Sigmoid colon (tissue), 7 donors: ENCODE data around the gene TTC5. TPM values are rescaled to one million over a fixed set of nuclear protein-coding genes. Genes with fewer than 3 reads are reported as not detected.
A peak's percentile ranks its signal among the peaks of the same experiment; 100 is the strongest.

Experiments used
- DNase-seq: peaks from one replicate; pipeline ENCODE4 v3.0.0-alpha.2; 2019
- H3K27ac ChIP-seq, 4 donors: fragments of 200-600 bp; sonication (generic); one replicate each; pipeline ENCODE4 v1.5.1; 2016 to 2019; ENCODE audit warnings: mild to moderate bottlenecking in 1 of 4
- H3K27me3 ChIP-seq, 3 donors: fragments of 200-600 bp; sonication (generic); one replicate each; pipeline ENCODE4 v1.5.1; 2019; ENCODE audit warnings: mild to moderate bottlenecking in 1 of 3
- H3K36me3 ChIP-seq, 4 donors: fragments of 200-600 bp; sonication (generic); one replicate each; pipeline ENCODE4 v1.5.1; 2016 to 2019
- H3K4me1 ChIP-seq, 4 donors: fragments of 200-600 bp; sonication (generic); one replicate each; pipeline ENCODE4 v1.5.1; 2017 to 2019
- H3K4me3 ChIP-seq, 4 donors: fragments of 200-600 bp; sonication (generic); one replicate each; pipeline ENCODE4 v1.5.1; 2017 to 2019; ENCODE audit warnings: mild to moderate bottlenecking in 2 of 4, moderate library complexity in 1 of 4
- H3K9me3 ChIP-seq, 4 donors: fragments of 200-600 bp in 3 of 4; sonication (generic) in 3 of 4; one replicate each; pipeline versions ENCODE4 v1.5.1 to v1.6.1; 2013 to 2019
- EP300 ChIP-seq, 4 donors: sonication (generic); formaldehyde crosslinking; IDR thresholded peaks; one replicate each; pipeline ENCODE4 v1.6.1; 2017; ENCODE audit warnings: antibody characterized with exemption in 4 of 4
- POLR2A ChIP-seq, 2 donors: fragments of 450-650 bp; IDR thresholded peaks; one replicate each; pipeline ENCODE4 v1.6.1; 2016; ENCODE audit warnings: antibody characterized with exemption in 2 of 2, mild to moderate bottlenecking in 2 of 2, moderate library complexity in 2 of 2
- POLR2AphosphoS5 ChIP-seq, 4 donors: sonication (generic); formaldehyde crosslinking; IDR thresholded peaks; one replicate each; pipeline ENCODE4 v1.6.1; 2017; ENCODE audit warnings: antibody characterized with exemption in 4 of 4
- WGBS, 2 donors: extraction: QIAGEN DNeasy Blood & Tissue Kit; methylation state at CpG; one replicate each; pipeline ENCODE4 v1.1.7; 2013; 5-methylcytosine and 5-hydroxymethylcytosine counted together
- intact Hi-C: fragments of 100-400 bp; cut with DNase I; formaldehyde crosslinking; loops from one replicate; pipeline ENCODE4 v1.15.1; 2023
- polyA plus RNA-seq, 3 donors: library from polyadenylated mRNA; stranded (reverse); fragments of 200-250 nt; gene quantifications; one replicate each; pipeline ENCODE4 v1.2.3, GENCODE V29; 2013
- total RNA-seq, 4 donors: library from RNA; depleted of rRNA; stranded (reverse); fragments of >200 nt; gene quantifications; one replicate each; pipeline ENCODE4 v1.1.0, GENCODE V29; 2016
- TF ChIP-seq, protein P1 (sequence below), 4 experiments: fragments of 450-650 bp in 3 of 4; fragments of 200-600 bp in 1 of 4; IDR thresholded peaks; one replicate each; pipeline ENCODE4 v1.5.1; 2016 to 2019; ENCODE audit warnings: antibody characterized with exemption in 4 of 4, mild to moderate bottlenecking in 3 of 4, moderate library complexity in 2 of 4
- donor health status: healthy with polysubstance abuse.
- donor health status: Bipolar disorder and iron deficiency.
- donor health status: healthy.

Gene TTC5
- total and polyA plus RNA-seq, 7 donors = 3.6 to 16.3 (median 6.8) TPM

DNA sequence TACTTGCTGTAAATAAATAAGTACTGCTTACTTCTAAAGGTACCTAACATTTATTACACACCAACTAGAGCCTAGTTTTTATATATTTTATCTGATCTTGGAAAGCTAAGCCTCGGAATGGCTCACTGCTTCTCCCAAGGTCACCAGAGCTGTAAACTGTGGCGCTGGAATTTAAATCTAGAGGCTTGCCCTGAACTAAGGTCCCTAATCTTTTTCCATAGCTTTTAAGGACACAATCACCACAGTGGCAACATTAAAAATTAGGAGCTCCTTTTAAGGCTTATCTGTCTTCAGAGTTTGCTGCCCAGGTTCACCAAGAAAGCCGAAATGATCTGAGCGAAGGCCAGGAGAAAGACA is 26.7 kb upstream of the TTC5 start:
- 4 to 17% methylated on average over 4 of the region's 4 CpGs for WGBS, 2 donors
- Histone ChIP-seq H3K36me3 (peaks cover 0 to 11% (median 0%) of the 10 kb centered on the region in 4 donors), H3K9me3 (no peaks in the 10 kb centered on the region), H3K27me3 (no peaks in the 10 kb centered on the region), H3K4me3 (peak overlapping the region; percentile 56 to 59 (median 56)), H3K27ac (peak overlapping the region; percentile 86 to 91 (median 90)), H3K4me1 (peaks cover 0 to 34% (median 18%) of the 10 kb centered on the region in 4 donors)
- DNase-seq = no peak
- intact Hi-C loops = loop anchor here (10.0 kb wide), 1 partner anchor 762 kb away; the partner anchor contains the start of gene ZNF219
- no peak for TF ChIP-seq POLR2A (IDR thresholded peaks at IDR 0.05)
- no peak for TF ChIP-seq EP300 (IDR thresholded peaks at IDR 0.05)
- no peak for TF ChIP-seq POLR2AphosphoS5 (IDR thresholded peaks at IDR 0.05)
- TF ChIP-seq, protein P1, sequence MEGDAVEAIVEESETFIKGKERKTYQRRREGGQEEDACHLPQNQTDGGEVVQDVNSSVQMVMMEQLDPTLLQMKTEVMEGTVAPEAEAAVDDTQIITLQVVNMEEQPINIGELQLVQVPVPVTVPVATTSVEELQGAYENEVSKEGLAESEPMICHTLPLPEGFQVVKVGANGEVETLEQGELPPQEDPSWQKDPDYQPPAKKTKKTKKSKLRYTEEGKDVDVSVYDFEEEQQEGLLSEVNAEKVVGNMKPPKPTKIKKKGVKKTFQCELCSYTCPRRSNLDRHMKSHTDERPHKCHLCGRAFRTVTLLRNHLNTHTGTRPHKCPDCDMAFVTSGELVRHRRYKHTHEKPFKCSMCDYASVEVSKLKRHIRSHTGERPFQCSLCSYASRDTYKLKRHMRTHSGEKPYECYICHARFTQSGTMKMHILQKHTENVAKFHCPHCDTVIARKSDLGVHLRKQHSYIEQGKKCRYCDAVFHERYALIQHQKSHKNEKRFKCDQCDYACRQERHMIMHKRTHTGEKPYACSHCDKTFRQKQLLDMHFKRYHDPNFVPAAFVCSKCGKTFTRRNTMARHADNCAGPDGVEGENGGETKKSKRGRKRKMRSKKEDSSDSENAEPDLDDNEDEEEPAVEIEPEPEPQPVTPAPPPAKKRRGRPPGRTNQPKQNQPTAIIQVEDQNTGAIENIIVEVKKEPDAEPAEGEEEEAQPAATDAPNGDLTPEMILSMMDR (IDR thresholded peaks at IDR 0.05) = no peak

DNA sequence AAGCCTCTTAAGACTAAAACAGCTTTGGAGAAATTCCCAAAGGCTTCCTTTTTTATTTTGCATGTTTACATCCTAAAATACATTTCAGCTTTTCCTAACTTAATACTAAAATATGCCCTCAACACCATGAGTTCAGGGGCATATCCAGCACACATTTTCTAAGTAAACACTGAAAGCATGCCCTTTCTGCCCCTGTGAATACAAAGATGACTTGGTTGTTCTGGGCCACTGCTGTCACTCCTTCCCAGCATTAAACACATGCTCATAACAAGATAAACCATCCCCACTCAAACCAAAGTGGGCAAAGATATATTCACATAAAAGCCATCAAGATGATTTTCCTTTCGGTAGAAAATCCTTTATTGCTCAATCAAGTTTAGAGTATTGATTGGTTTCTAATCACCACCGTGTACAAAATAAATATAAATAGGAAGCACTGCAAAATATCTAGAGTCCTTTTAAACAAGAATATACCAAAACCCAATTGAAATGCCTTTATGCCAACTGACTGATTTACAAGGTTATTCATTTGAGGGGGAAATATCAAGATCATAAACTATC is 25.4 kb upstream of the TTC5 start:
- intact Hi-C loops = loop anchor here (10.0 kb wide), 1 partner anchor 764 kb away; the partner anchor contains the start of gene ZNF219
- no peak for TF ChIP-seq POLR2AphosphoS5 (IDR thresholded peaks at IDR 0.05)
- TF ChIP-seq, protein P1 (IDR thresholded peaks at IDR 0.05) = no peak
- TF ChIP-seq POLR2A (IDR thresholded peaks at IDR 0.05) = no peak
- TF ChIP-seq EP300 (IDR thresholded peaks at IDR 0.05) = no peak

DNA sequence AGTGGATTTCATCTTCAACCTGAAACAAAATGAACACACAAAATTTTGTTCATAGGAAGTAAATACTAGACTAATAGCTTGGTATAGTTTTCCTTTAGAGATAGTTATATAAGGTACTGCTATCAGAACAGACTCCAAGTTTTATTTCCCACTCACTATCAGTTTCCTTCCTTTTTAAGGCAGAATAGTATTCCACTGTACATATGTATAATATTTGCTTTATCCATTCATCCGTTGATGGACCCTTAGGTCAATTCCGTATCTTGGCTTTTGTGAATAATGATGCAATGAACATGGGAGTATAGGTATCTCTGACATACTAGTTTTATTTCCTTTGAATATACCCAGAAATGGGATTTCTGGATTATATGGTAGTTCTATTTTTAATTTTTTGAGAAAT is 23.6 kb upstream of the TTC5 start:
- no peak for DNase-seq
- no peak overlapping the region for H3K4me3 ChIP-seq
- WGBS, 2 donors = 46 to 99% methylated on average over 2 of the region's 2 CpGs
- H3K4me1 ChIP-seq = peaks cover 0 to 35% (median 21%) of the 10 kb centered on the region in 4 donors
- H3K27ac ChIP-seq = no peak overlapping the region
- H3K36me3 ChIP-seq = peaks cover 0 to 34% (median 12%) of the 10 kb centered on the region in 4 donors
- intact Hi-C loops = loop anchor here (5.0 kb wide), 1 partner anchor 128 kb away; the partner anchor contains the start of gene APEX1
- H3K27me3 ChIP-seq = no peaks in the 10 kb centered on the region
- no peak for TF ChIP-seq POLR2AphosphoS5 (IDR thresholded peaks at IDR 0.05)
- TF ChIP-seq EP300 (IDR thresholded peaks at IDR 0.05) = no peak
- no peak for TF ChIP-seq POLR2A (IDR thresholded peaks at IDR 0.05)
- TF ChIP-seq, protein P1 (IDR thresholded peaks at IDR 0.05) = no peak
- no peaks in the 10 kb centered on the region for H3K9me3 ChIP-seq

More for the DNA sequence above, 25.4 kb upstream of the TTC5 start:
- 62 to 75% methylated on average over 2 of the region's 2 CpGs for WGBS, 2 donors
- Histone ChIP-seq H3K36me3 (peaks cover 0 to 18% (median 2%) of the 10 kb centered on the region in 4 donors), H3K9me3 (no peaks in the 10 kb centered on the region), H3K4me3 (no peak overlapping the region), H3K27ac (peak overlapping the region in 1 of 4 donors; percentile 88), H3K27me3 (no peaks in the 10 kb centered on the region), H3K4me1 (peaks cover 0 to 35% (median 21%) of the 10 kb centered on the region in 4 donors)
- DNase-seq = no peak

DNA sequence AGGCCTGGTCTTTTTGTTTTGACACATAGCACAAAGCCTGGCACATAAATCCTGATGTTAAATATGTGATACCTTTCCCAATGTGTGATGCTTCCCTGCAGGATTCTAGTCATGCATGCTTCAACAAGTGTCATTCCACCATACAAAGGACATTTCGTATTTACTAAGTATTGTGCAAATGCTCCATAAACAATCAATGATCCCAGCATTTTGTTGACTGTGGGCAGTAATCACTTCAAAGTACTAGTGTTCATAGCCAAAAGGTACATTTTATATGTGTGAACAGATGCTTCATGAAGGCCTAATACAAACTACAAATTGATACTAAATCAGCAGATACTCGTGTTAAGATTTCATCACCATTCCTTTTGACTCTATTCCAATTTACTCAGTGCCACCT is 23.0 kb upstream of the TTC5 start:
- 44 to 73% methylated on average over 2 of the region's 2 CpGs for WGBS, 2 donors
- H3K4me1 ChIP-seq = peaks cover 0 to 34% (median 21%) of the 10 kb centered on the region in 4 donors
- no peak overlapping the region for H3K4me3 ChIP-seq
- TF ChIP-seq POLR2AphosphoS5 (IDR thresholded peaks at IDR 0.05) (no peak), POLR2A (IDR thresholded peaks at IDR 0.05) (no peak), EP300 (IDR thresholded peaks at IDR 0.05) (no peak)
- TF ChIP-seq, protein P1 (IDR thresholded peaks at IDR 0.05) = no peak
- H3K27ac ChIP-seq = no peak overlapping the region
- DNase-seq = no peak
- H3K9me3 ChIP-seq = no peaks in the 10 kb centered on the region
- intact Hi-C loops = loop anchor here (5.0 kb wide), 1 partner anchor 129 kb away; the partner anchor contains the start of gene APEX1
- no peaks in the 10 kb centered on the region for H3K27me3 ChIP-seq
- peaks cover 0 to 40% (median 16%) of the 10 kb centered on the region in 4 donors for H3K36me3 ChIP-seq
